ENCODE measurements around the gene ZDHHC14.

The ZDHHC14 gene

GRCh38 chr6:157642736-157643135 lies 261.7 kb downstream of the ZDHHC14 start:
- DNase-seq (ENCODE audit: low read depth in 2 of 2), result no peak

GRCh38 chr6:157644043-157644810 lies 263.2 kb downstream of the ZDHHC14 start:
- peak in 1 of 2 experiments; percentile 5 for DNase-seq (ENCODE audit: low read depth in 2 of 2)

GRCh38 chr6:157645201-157645795 lies 264.3 kb downstream of the ZDHHC14 start:
- no peak for DNase-seq (ENCODE audit: low read depth in 2 of 2)

- no peak for DNase-seq (ENCODE audit: low read depth in 2 of 2)
These were observed 265.0 kb downstream of the ZDHHC14 start for GRCh38 chr6:157646012-157646411.

GRCh38 chr6:157647261-157647915 lies 266.4 kb downstream of the ZDHHC14 start:
- DNase-seq (ENCODE audit: low read depth in 2 of 2), result no peak

GRCh38 chr6:157648561-157648960 lies 267.6 kb downstream of the ZDHHC14 start:
- no peak for DNase-seq (ENCODE audit: low read depth in 2 of 2)

- DNase-seq (ENCODE audit: low read depth in 2 of 2), result no peak
These were observed 268.6 kb downstream of the ZDHHC14 start for GRCh38 chr6:157649311-157650260.

GRCh38 chr6:157650261-157650640 lies 269.3 kb downstream of the ZDHHC14 start:
- no peak for DNase-seq (ENCODE audit: low read depth in 2 of 2)

- no peak for DNase-seq (ENCODE audit: low read depth in 2 of 2)
These were observed 269.8 kb downstream of the ZDHHC14 start for GRCh38 chr6:157650801-157651200.

- DNase-seq (ENCODE audit: low read depth in 2 of 2), result no peak
These were observed 270.9 kb downstream of the ZDHHC14 start for GRCh38 chr6:157651731-157652490.

GRCh38 chr6:157652601-157653363 lies 271.8 kb downstream of the ZDHHC14 start:
- no peak for DNase-seq (ENCODE audit: low read depth in 2 of 2)

GRCh38 chr6:157653521-157653920 lies 272.5 kb downstream of the ZDHHC14 start:
- no peak for DNase-seq (ENCODE audit: low read depth in 2 of 2)

GRCh38 chr6:157655139-157655538 lies 274.1 kb downstream of the ZDHHC14 start:
- no peak for DNase-seq (ENCODE audit: low read depth in 2 of 2)

- DNase-seq (ENCODE audit: low read depth in 2 of 2), result no peak
These were observed 275.5 kb downstream of the ZDHHC14 start for GRCh38 chr6:157656437-157656997.

- DNase-seq (ENCODE audit: low read depth in 2 of 2), result no peak
These were observed 276.8 kb downstream of the ZDHHC14 start for GRCh38 chr6:157657754-157658153.

GRCh38 chr6:157658301-157658700 lies 277.3 kb downstream of the ZDHHC14 start:
- no peak for DNase-seq (ENCODE audit: low read depth in 2 of 2)

- no peak for DNase-seq (ENCODE audit: low read depth in 2 of 2)
These were observed 278.7 kb downstream of the ZDHHC14 start for GRCh38 chr6:157659536-157660271.

- DNase-seq (ENCODE audit: low read depth in 2 of 2), result no peak
These were observed 279.4 kb downstream of the ZDHHC14 start for GRCh38 chr6:157660414-157660813.

- DNase-seq (ENCODE audit: low read depth in 2 of 2), result no peak
These were observed 280.7 kb downstream of the ZDHHC14 start for GRCh38 chr6:157661652-157662051.

Measured in stimulated activated CD4-positive, alpha-beta T cell treated with anti-CD3 and anti-CD28 coated beads, Interleukin-12 subunit alpha, Interleukin-12 subunit beta, amount 100 ng/mL, for 24 hours (primary cell).